NCI-H524 treated with DMSO at 0.1 percent for 48 hours (cell line): Measurements from ENCODE around the gene LOXHD1.

Source experiments
- DNase-seq: peaks from one replicate; lab custom pipeline; 2025; lab: John Stamatoyannopoulos, UW

The LOXHD1 gene

GRCh38 chr18:46574000-46574742, 82.8 kb downstream of the LOXHD1 start:
- no peak for DNase-seq

DNA sequence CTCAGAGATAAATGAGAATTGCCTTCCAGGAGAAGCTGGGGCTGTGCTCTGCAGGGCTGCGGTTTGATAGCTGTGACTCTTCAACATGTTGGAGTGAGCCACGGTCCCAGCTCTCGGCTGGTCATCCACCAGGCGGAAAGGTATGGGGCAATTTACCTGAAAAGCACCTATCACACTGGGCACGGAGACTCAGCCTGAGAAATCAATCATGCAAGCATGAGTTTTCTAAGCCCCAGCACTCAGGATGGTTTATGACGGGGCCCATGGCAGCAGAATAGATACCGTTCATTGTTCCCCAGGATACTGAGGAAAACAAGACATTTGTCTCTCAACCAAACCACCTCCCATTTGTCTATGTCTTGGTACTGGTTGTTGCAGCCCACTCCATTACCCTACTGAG, 83.9 kb downstream of the LOXHD1 start:
- no peak for DNase-seq

- no peak for DNase-seq
These were observed 85.3 kb downstream of the LOXHD1 start for GRCh38 chr18:46571756-46572155.

DNA sequence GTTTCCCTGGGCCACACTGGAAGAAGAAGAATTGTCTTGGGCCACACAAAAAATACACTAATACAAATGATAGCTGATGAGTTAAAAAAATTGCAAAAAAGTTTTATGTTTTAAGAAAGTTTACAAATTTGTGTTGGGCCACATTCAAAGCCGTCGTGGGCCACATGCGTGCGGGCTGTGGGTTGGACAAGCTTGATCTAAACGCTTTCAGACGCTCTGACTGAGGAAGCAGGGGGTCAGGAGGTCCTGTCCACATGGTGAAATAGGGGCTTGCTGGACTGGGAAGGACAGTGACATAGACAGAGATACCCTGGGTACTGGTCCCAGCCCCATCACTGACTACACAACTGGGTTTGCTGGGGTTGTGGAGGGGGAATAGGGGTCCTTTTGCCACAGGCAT, 86.4 kb downstream of the LOXHD1 start:
- DNase-seq: no peak

DNA sequence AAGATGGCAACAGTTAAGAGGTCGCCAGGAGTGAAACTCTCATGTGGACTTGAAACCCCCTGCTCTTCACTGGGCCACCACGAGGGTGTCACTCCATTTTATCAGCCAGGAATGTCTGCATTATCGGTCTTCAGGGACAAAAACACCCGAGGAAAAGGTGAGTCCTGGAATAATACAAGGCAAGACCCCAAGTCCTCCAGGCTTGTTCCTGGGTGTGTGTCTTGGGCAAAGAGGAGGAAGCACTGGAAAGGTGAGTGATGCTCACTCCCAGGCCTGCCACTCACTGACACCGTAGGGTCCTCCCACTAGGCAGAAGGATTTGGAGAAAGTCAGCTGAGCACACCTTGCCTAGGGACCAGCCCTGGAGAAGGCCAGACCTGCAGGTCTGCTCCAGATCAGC, 86.9 kb downstream of the LOXHD1 start:
- no peak for DNase-seq

DNA sequence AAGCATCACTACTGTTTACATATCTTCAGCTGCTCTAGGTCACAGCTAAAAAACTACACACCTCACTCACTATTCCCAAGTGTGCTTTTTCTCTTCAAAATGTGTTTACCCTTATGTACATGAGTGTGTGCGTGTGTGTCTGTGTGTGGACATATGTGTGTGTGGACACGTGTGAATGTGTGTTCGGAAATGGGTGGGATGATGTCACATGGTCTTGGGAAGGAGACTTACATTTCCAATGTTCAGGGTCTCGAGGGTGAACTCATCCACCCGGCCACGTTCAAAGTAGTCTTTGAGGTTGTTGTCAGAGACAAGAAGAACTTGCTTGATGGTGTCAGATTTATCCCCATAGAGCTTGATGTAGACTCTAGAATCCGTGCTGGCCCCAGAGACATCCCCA, 87.8 kb downstream of the LOXHD1 start:
- no peak for DNase-seq

GRCh38 chr18:46567196-46567595, 89.8 kb downstream of the LOXHD1 start:
- no peak for DNase-seq

GRCh38 chr18:46566111-46566510, 90.9 kb downstream of the LOXHD1 start:
- DNase-seq: no peak

DNA sequence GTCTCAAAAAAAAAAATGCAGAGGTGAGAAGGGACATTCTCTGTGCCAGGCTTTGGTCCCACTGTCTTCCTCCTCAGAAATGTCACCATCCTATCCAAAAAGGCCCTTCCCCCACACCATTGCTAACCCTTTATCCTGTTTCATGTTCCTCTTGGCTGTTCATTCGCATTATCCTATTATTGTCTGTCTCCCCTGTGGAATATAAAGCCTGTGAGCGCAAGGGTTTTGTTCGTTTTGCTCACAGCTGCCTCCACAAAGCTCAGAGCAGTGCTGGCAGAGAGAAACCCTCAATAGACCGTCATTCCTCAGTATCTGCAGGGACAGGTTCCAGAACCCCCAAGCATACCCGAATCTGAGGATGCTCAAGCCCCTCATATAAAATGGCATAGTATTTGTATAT, 91.8 kb downstream of the LOXHD1 start:
- no peak for DNase-seq

DNA sequence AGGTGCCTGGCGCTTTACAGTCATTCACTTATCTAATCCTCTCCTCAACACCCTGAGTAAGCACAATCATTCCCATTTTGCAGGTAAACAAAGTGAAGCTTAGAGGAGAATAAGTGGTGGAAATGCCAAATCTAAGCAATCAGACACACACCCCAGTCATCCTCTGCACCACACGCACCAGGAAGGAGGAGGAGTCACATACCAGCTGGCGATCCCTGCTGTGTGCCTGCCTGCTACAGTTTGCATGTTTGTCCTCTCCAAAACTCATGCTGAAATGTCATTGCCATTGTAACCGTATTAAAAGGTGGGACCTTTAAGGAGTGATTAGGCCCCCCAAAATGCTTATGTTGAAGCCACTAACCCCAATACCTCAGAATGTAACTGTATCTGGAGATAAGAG, 93.7 kb downstream of the LOXHD1 start:
- no peak for DNase-seq

GRCh38 chr18:46562674-46563192, 94.3 kb downstream of the LOXHD1 start:
- no peak for DNase-seq

- no peak for DNase-seq
These were observed 96.4 kb downstream of the LOXHD1 start for GRCh38 chr18:46560671-46561045.

GRCh38 chr18:46559946-46560670, 96.9 kb downstream of the LOXHD1 start:
- no peak for DNase-seq

DNA sequence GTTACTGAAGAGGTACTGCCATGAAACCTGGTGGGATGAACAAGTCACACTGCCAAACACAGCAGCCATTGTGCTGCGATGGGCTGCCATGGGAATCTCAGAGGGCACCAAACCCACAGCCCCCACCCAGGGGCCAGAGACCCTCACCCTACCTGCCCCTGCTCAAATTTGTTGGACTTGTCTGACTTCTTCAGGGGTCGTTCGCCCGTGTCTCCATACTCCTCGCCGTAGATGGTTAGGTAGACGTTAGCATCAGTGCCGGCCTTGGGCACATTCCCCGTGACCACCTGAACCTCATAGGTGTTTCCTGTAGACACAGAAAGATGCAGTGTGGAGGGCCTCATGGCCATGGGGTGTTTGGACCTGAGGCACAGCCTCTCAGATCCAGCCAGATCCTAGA, 97.7 kb downstream of the LOXHD1 start:
- no peak for DNase-seq

DNA sequence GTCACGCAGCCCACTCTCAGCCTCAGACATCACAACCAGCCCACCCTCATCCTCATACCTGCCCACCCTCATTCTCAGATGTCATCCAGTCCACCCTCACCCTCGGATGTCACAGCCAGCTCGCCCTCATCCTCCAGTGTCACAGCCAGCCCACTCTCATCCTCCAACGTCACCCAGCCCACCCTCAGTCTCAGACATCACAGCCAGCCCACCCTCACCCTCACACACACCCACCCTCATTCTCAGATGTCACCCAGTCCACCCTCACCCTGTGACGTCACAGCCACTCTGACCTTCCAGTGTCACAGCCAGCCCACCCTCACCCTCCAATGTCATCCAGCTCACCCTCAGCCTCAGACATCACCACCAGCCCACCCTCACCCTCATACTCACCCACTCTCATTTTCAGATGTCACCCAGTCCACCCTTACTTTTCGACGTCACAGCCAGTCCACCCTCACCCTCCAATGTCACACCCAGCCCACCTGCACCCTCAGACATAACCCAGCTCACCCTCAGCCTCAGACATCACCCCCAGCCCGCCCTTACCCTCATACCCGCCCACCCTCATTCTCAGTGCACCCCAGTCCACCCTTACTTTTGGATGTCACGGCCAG, 100.3 kb downstream of the LOXHD1 start:
- DNase-seq: no peak

DNA sequence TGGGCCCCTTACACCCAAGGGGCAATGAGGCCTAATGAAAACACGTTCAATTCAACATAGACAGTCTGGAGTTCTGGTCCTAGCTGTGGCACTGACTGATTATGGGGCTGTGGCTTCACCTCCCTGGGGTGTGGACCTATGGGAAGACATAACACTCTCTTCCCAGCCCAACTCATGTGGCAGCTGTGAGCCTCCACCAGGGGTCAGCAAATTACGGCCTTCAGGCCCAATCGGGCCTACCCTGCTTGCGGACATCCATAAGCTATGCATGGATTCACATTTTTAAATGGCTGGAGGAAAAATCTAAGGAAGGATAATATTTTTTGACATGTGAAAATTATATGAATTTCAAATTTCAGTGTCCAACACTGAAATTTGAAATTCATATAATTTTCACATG, 101.3 kb downstream of the LOXHD1 start:
- DNase-seq: no peak

DNA sequence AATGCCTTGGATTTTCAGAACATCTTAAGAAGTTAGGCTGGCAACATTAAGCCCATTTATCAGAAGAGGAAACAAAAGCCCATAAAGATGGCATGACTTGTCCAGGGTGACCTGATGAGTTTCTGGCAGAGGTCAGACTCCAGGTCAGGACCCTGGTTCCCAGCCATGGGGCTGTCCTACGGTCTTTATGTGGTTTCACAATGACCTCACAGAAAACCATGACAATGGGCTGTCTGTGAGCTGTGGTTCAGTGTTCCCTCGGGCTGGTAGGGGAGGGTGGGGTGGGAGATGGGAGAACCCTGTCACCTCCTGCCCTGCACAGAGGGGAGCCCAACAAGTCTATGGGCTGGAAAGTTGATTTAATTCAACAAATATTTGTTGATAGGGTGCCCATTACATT, 101.8 kb downstream of the LOXHD1 start:
- no peak for DNase-seq

DNA sequence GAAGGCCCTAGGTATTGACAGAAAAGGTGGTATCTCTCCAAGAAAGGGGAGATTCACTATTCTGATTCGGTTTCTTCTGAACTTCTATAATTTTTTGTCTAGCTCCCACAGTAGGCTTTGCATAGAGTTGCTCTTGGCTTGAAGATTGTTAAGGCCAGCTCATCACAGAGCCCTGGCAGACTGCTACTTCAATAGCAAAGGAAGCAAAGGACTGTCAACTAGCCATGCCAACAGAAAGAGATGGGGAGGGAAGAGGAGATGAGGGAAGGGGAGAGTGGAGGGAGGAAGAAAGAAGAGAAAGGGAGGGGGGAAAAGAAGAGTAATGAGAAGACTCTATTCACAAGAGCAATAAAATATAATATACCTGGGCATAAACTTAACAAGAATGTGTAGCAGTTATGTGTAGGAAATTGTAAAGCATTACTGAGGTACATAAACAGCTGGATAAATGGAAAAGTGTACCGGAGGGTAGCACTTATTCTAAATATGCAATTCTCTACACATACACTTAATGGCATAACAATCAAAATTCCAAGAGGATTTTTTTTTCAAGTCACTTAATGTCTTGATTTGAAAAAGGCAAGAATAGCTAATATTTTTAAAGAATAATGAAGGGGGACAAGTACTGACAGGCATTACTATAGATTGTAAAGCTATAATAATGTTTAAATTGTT, 102.5 kb downstream of the LOXHD1 start:
- no peak for DNase-seq

GRCh38 chr18:46550609-46551008, 106.4 kb downstream of the LOXHD1 start:
- DNase-seq: no peak

DNA sequence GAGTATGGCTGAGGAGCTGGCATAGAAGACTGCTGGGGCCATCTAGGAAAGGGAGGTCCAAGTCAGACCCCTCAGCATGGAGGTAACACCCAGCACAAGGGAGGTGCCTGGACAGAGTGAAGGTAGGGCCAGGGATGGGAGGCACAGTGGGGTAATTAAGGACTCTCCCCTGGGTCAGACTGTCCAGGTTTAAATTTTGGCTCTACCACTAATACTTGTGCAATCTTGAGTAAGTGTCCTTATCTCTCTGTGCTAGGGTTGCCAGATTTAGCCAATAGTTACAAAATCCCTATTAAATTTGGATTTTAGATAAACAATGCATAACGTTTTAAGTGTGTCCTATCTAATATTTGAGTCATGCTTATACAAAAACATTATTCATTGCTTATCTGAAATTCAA, 109.5 kb downstream of the LOXHD1 start:
- DNase-seq: no peak

DNA sequence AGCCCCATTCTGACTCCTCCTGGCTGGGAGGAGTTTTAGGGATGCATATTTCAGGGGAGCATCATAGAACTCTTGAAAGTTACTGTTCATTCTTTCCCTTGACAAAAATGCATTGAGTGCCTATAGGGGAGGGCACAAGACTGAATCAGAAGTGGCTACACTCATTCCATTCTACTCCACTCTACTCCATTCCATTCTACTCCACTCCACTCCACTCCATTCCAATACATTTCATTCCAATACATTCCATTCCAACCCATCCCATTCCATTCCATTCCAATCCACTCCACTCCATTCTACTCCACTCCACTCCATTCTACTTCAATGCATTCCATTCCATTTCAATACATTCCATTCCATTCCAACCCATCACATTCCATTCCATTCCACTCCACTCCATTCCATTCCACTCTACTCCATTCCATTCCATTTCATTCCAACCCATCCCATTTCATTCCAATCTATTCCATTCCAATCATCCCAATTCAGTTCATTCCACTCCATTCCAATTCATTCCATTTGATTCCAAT, 110.8 kb downstream of the LOXHD1 start:
- DNase-seq: no peak

DNA sequence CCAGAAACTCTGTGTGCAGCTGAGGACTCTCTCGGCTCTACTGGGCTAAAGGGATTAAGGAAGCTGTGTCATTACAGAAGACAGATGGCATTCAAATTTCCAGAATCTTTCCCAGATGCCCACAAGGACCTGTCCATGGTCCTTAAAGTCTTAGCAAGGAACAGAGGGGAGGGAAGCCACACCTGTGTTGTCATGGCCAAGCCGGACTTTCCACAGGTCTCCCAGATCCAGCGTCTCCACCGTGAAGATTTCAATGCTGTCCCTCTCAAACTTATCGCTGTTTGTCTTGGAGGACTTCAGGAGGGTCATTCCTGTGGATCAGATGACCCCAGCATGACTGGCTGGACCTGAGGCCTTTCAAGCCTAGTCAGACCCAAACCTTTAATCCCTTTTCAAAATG, 114.5 kb downstream of the LOXHD1 start:
- DNase-seq: peak; percentile 76
